IMR-90 (cell line): ENCODE measurements around the gene COL6A3. TPM values are rescaled to one million over a fixed set of nuclear protein-coding genes. Genes with fewer than 3 reads are reported as not detected.
A peak's percentile ranks its signal among the peaks of the same experiment; 100 is the strongest.

ENCODE experiments used
- ATAC-seq: fragments of 200-7000 bp; cut with Tn5 transposase; 2 replicates; pipeline ENCODE4 v1.9.1; 2020; ENCODE audit warnings: low read depth, mild to moderate bottlenecking, moderate library complexity
- BruUV-seq: library from RNA; stranded (reverse); fragments of 400-500 nt; replicated peaks from 2 replicates; lab custom pipeline; 2021; lab: Mats Ljungman, UMichigan
- CTCF ChIA-PET: fragments of 300-600 bp; formaldehyde crosslinking; extraction: SDS; loops from one replicate; lab custom pipeline; 2021; ENCODE audit warnings: antibody characterized with exemption; lab: Yijun Ruan, JAX
- POLR2A ChIA-PET: fragments of 300-600 bp; sonication (Branson Sonifier 250); formaldehyde crosslinking; loops from one replicate; lab custom pipeline; 2022; ENCODE audit warnings: antibody characterized with exemption; ENCODE audit not compliant: unreplicated experiment; lab: Charles Lee
- DNase-seq: peaks from one replicate; pipeline ENCODE4 v3.0.0; 2013
- H2AFZ ChIP-seq: replicated peaks from 2 replicates; pipeline ENCODE3; 2013; ENCODE audit warnings: low read length, mild to moderate bottlenecking; ENCODE audit not compliant: poor library complexity
- H2AK5ac ChIP-seq: 2 replicates; pipeline ENCODE4 v1.6.1; 2013; ENCODE audit warnings: low read depth, low read length, inconsistent platforms
- H2AK9ac ChIP-seq: replicated peaks from 2 replicates; pipeline ENCODE3; 2013; ENCODE audit warnings: mild to moderate bottlenecking, low read depth, low read length, moderate library complexity; ENCODE audit not compliant: poor library complexity
- H2BK120ac ChIP-seq: 2 replicates; pipeline ENCODE4 v1.6.1; 2013; ENCODE audit warnings: low read depth, low read length, inconsistent platforms
- H2BK15ac ChIP-seq: 3 replicates; pipeline ENCODE4 v1.6.1; 2013; ENCODE audit warnings: low read depth, low read length, inconsistent platforms
- H2BK20ac ChIP-seq: 2 replicates; pipeline ENCODE4 v1.6.1; 2013; ENCODE audit warnings: low read depth, mild to moderate bottlenecking, inconsistent platforms, low read length, moderate library complexity
- H2BK5ac ChIP-seq: 2 replicates; pipeline ENCODE4 v1.6.1; 2013; ENCODE audit warnings: mild to moderate bottlenecking, low read depth, low read length, inconsistent platforms; ENCODE audit not compliant: poor library complexity, severe bottlenecking
- H3K14ac ChIP-seq: replicated peaks from 2 replicates; pipeline ENCODE4 v1.6.1; 2013; ENCODE audit warnings: low read depth, low read length, inconsistent platforms
- H3K18ac ChIP-seq: 2 replicates; pipeline ENCODE4 v1.6.1; 2013; ENCODE audit warnings: low read depth, low read length, control low read depth
- H3K23ac ChIP-seq: 2 replicates; pipeline ENCODE4 v1.6.1; 2013; ENCODE audit warnings: low read depth, low read length, inconsistent platforms
- H3K27ac ChIP-seq: 2 replicates; pipeline ENCODE4 v1.5.1; 2013; ENCODE audit warnings: mild to moderate bottlenecking, control low read depth, low read length; ENCODE audit not compliant: insufficient read depth
- H3K27me3 ChIP-seq: 2 replicates; pipeline ENCODE4 v1.6.1; 2013; ENCODE audit warnings: low read length; ENCODE audit not compliant: control insufficient read depth, insufficient read depth
- H3K36me3 ChIP-seq: 2 replicates; pipeline ENCODE4 v1.6.1; 2013; ENCODE audit warnings: low read length, mixed read lengths; ENCODE audit not compliant: control insufficient read depth, insufficient read depth
- H3K4ac ChIP-seq: 2 replicates; pipeline ENCODE4 v1.6.1; 2013; ENCODE audit warnings: low read depth, low read length, inconsistent platforms
- H3K4me1 ChIP-seq: 2 replicates; pipeline ENCODE4 v1.6.1; 2013; ENCODE audit warnings: low read length, mixed read lengths; ENCODE audit not compliant: control insufficient read depth, insufficient read depth
- H3K4me2 ChIP-seq: 2 replicates; pipeline ENCODE4 v1.6.1; 2013; ENCODE audit warnings: low read depth, mild to moderate bottlenecking, control low read depth, low read length, moderate library complexity
- H3K4me3 ChIP-seq: 2 replicates; pipeline ENCODE4 v1.5.1; 2013; ENCODE audit warnings: low read depth, mild to moderate bottlenecking, control low read depth, low read length, moderate library complexity; ENCODE audit not compliant: insufficient read depth
- H3K56ac ChIP-seq: 2 replicates; pipeline ENCODE4 v1.6.1; 2013; ENCODE audit warnings: low read length, inconsistent platforms; ENCODE audit not compliant: insufficient read depth; ENCODE audit errors: extremely low read depth
- H3K79me1 ChIP-seq, 2 experiments: 2 replicates each; pipeline ENCODE4 v1.6.1; 2013; ENCODE audit warnings: low read length in 2 of 2, inconsistent platforms in 1 of 2, low read depth in 1 of 2
- H3K9ac ChIP-seq: 2 replicates; pipeline ENCODE4 v1.6.1; 2013; ENCODE audit warnings: low read depth, low read length, control low read depth
- H3K9me1 ChIP-seq: 2 replicates; pipeline ENCODE4 v1.6.1; 2013; ENCODE audit warnings: low read length, inconsistent platforms; ENCODE audit not compliant: insufficient read depth
- H3K9me3 ChIP-seq: 2 replicates; pipeline ENCODE4 v1.6.1; 2013; ENCODE audit warnings: low read length; ENCODE audit not compliant: control insufficient read depth, insufficient read depth
- H4K20me1 ChIP-seq: 2 replicates; pipeline ENCODE4 v1.6.1; 2013; ENCODE audit warnings: low read length, inconsistent platforms; ENCODE audit not compliant: insufficient read depth
- H4K5ac ChIP-seq: 2 replicates; pipeline ENCODE4 v1.6.1; 2013; ENCODE audit warnings: mild to moderate bottlenecking, low read depth, low read length, control low read depth
- H4K8ac ChIP-seq, 2 experiments: 2 replicates each; pipeline ENCODE4 v1.6.1; 2013; ENCODE audit warnings: low read depth in 2 of 2, low read length in 2 of 2, control low read depth in 1 of 2, inconsistent platforms in 1 of 2
- H4K91ac ChIP-seq: 2 replicates; pipeline ENCODE4 v1.6.1; 2013; ENCODE audit warnings: low read depth, low read length, inconsistent platforms; ENCODE audit not compliant: insufficient read depth
- BHLHE40 ChIP-seq: fragments of 150-350 bp; IDR thresholded peaks from 2 replicates; pipeline ENCODE4 v1.6.1; 2016; ENCODE audit warnings: mild to moderate bottlenecking, low read depth, low read length
- FOS ChIP-seq: fragments of 150-350 bp; IDR thresholded peaks from 2 replicates; pipeline ENCODE4 v1.6.1; 2016; ENCODE audit warnings: low read depth, low read length
- MAFK ChIP-seq: IDR thresholded peaks from 2 replicates; pipeline ENCODE4 v1.6.1; 2012; ENCODE audit warnings: low read depth, low read length, improper control_type of control experiment
- MAZ ChIP-seq: IDR thresholded peaks from 2 replicates; pipeline ENCODE4 v1.6.1; 2012; ENCODE audit warnings: low read depth, mild to moderate bottlenecking, low read length, improper control_type of control experiment, moderate library complexity, borderline replicate concordance
- MXI1 ChIP-seq: IDR thresholded peaks from 2 replicates; pipeline ENCODE4 v1.6.1; 2012; ENCODE audit warnings: low read depth, mild to moderate bottlenecking, low read length, moderate library complexity, borderline replicate concordance
- NFE2L2 ChIP-seq: fragments of 150-350 bp; IDR thresholded peaks from 2 replicates; pipeline ENCODE4 v1.6.1; 2016; ENCODE audit warnings: low read depth, mild to moderate bottlenecking, low read length
- POLR2A ChIP-seq: IDR thresholded peaks from 2 replicates; pipeline ENCODE4 v1.6.1; 2012; ENCODE audit warnings: mild to moderate bottlenecking, low read depth, low read length
- RAD21 ChIP-seq: IDR thresholded peaks from 2 replicates; pipeline ENCODE4 v1.6.1; 2012; ENCODE audit warnings: low read length, improper control_type of control experiment
- WGBS, 2 experiments: methylation state at CpG; one replicate each; pipeline versions ENCODE4 v1.1.5 to v1.1.7; 2013; ENCODE audit warnings: missing lambda C conversion rate in 2 of 2; ENCODE audit not compliant: insufficient read length in 1 of 2; ENCODE audit errors: extremely low coverage in 2 of 2; 5-methylcytosine and 5-hydroxymethylcytosine counted together
- dilution Hi-C: fragments of 300-500 bp; cut with HindIII; formaldehyde crosslinking; loops from one replicate; pipeline ENCODE4 v1.14.3; 2018; ENCODE audit warnings: low sequenced_read_pairs; ENCODE audit not compliant: unreplicated experiment
- in situ Hi-C: fragments of 300-500 bp; cut with MboI; formaldehyde crosslinking; loops from 3 replicates; pipeline ENCODE4 v1.14.3; 2019; ENCODE audit warnings: low sequenced_read_pairs, inconsistent platforms, mixed read lengths
- intact Hi-C: fragments of 100-400 bp; cut with micrococcal nuclease; formaldehyde crosslinking; loops from 2 replicates; pipeline ENCODE4 v1.10.0; 2022
- polyA plus RNA-seq, 3 experiments: library from polyadenylated mRNA; depleted of rRNA; stranded (reverse); fragments of >200 nt; gene quantifications; 2 replicates each; pipeline ENCODE4 v1.2.3, GENCODE V29; 2012; ENCODE audit warnings: low replicate concordance in 1 of 3
- total RNA-seq: library from RNA; depleted of rRNA; stranded (reverse); fragments of >200 nt; gene quantifications from 2 replicates; pipeline ENCODE4 v1.2.3, GENCODE V29; 2012
- TF ChIP-seq, protein P1 (sequence below): fragments of 150-350 bp; IDR thresholded peaks from 2 replicates; pipeline ENCODE4 v1.6.1; 2016; ENCODE audit warnings: low read depth, mild to moderate bottlenecking, low read length, moderate library complexity, borderline replicate concordance

The COL6A3 gene
- total and polyA plus RNA-seq, 2 of the 4 experiments (the other 2 are of a cell fraction): 964 to 1,855 TPM

DNA sequence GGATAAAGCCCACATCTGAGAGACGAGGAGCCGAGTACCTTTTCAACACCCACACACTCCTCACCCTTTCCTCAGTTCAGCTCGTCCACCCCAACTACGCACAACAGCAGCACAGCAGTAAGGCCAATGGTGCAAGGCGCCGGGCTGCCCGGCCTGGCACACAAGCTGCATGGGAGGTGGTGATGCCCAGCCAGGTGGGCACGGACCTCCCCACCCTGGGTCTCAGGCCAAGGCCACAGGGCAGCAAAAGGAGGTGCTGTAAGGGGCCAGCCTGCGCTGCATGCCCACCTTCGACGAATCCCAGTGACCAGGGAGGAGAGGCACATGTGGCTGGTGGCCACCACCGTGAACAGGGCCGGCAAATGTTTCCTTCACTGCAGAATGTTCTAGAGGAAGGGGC, 36.6 kb upstream of the COL6A3 start (continued):
- no peak for TF ChIP-seq RAD21

DNA sequence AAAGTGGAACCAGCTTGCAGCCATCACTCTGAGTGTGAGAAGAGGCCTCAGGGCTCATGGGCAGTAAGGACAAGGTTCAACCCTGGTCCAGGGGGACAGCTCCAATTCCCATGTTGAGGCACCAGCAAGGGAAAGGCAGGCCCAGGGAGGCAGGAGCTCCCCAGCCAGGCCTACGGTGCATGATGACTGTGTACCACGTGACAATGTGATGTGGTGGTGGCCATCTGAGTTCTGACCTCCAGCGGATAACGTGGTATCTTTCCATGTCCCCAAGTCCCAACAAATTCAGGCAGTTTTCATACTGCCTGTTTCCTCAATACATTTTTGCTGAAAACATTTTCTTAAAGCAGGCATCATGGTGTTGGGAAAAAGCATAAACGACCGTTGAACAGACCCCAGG, 36.1 kb upstream of the COL6A3 start:
- H2AK9ac ChIP-seq: no peak overlapping the region
- TF ChIP-seq MAFK (no peak), POLR2A (no peak), MAZ (no peak), BHLHE40 (no peak), MXI1 (no peak), FOS (no peak), NFE2L2 (no peak)
- TF ChIP-seq, protein P1, sequence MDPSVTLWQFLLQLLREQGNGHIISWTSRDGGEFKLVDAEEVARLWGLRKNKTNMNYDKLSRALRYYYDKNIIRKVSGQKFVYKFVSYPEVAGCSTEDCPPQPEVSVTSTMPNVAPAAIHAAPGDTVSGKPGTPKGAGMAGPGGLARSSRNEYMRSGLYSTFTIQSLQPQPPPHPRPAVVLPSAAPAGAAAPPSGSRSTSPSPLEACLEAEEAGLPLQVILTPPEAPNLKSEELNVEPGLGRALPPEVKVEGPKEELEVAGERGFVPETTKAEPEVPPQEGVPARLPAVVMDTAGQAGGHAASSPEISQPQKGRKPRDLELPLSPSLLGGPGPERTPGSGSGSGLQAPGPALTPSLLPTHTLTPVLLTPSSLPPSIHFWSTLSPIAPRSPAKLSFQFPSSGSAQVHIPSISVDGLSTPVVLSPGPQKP: no peak
- H4K5ac ChIP-seq: no peak overlapping the region; the same call in 1 of the 2 replicates
- peak overlapping the region; percentile 66; the same call in 1 of the 2 replicates for H2BK120ac ChIP-seq
- H3K14ac ChIP-seq: peak overlapping the region; percentile 69
- no peaks in the 10 kb centered on the region for H4K20me1 ChIP-seq
- intact Hi-C loops: loop anchor here (2.0 kb wide), 1 partner anchor 25 kb away; no protein-coding TSS in a partner anchor
- in situ Hi-C loops: no loop called here
- peaks cover 11% of the 10 kb centered on the region for H3K9me1 ChIP-seq
- H3K9me3 ChIP-seq: no peaks in the 10 kb centered on the region
- H3K18ac ChIP-seq: peak overlapping the region; percentile 59
- WGBS, 2 experiments: 83% methylated on average over 3 of the region's 6 CpGs; no CpG with 5 or more reads in 1 of the 2 experiments
- H3K79me1 ChIP-seq: peaks cover 0 to 15% of the 10 kb centered on the region in 2 experiments; a peak in 2 of 4 replicates
- peaks cover 32% of the 10 kb centered on the region for H3K4me1 ChIP-seq
- DNase-seq (no peak), ATAC-seq (no peak)
- peak overlapping the region; percentile 33 for H2AFZ ChIP-seq
- ChIA-PET CTCF (interaction anchor here (1.7 kb wide), 1 partner anchor 28 kb away, joined by 7 read pairs; no protein-coding TSS in a partner anchor), POLR2A (no interaction called here)
- H2AK5ac ChIP-seq: peak overlapping the region; percentile 84
- dilution Hi-C loops: no loop called here
- H2BK20ac ChIP-seq: peak overlapping the region; percentile 51; the same call in 1 of the 2 replicates
- peak overlapping the region; percentile 35; the same call in 2 of the 3 replicates for H2BK15ac ChIP-seq
- no TSS peak for BruUV-seq
- no peak overlapping the region for H3K9ac ChIP-seq
- H4K8ac ChIP-seq: peak overlapping the region in 1 of 2 experiments; percentile 80; a peak in 2 of 4 replicates
- H3K27ac ChIP-seq: no peak overlapping the region
- no peak overlapping the region for H3K4me2 ChIP-seq
- H2BK5ac ChIP-seq: no peak overlapping the region
- H3K4ac ChIP-seq: peak overlapping the region; percentile 42
- no peaks in the 10 kb centered on the region for H3K27me3 ChIP-seq
- peak overlapping the region; percentile 67; the same call in 1 of the 2 replicates for H4K91ac ChIP-seq
- H3K4me3 ChIP-seq: no peak overlapping the region
- H3K56ac ChIP-seq: no peak overlapping the region
- H3K23ac ChIP-seq: peak overlapping the region; percentile 6; the same call in 1 of the 2 replicates
- no peaks in the 10 kb centered on the region for H3K36me3 ChIP-seq
